Gastroesophageal sphincter (tissue), 4 donors: ENCODE measurements around the gene ECI1. TPM values are rescaled to one million over a fixed set of nuclear protein-coding genes. Genes with fewer than 3 reads are reported as not detected.

Source experiments
- ATAC-seq: fragments of 150-250 bp; one replicate; pipeline ENCODE4 v1.9.1; 2016; ENCODE audit warnings: mild to moderate bottlenecking, moderate library complexity
- H3K27ac ChIP-seq, 4 donors: fragments of 200-600 bp; sonication (generic) in 3 of 4; 1 replicate in 3 of 4; 2 replicates in 1 of 4; pipeline ENCODE4 v1.5.1; 2016 to 2019
- H3K27me3 ChIP-seq: fragments of 200-600 bp; sonication (generic); one replicate; pipeline ENCODE4 v1.5.1; 2019
- H3K36me3 ChIP-seq, 2 donors: fragments of 200-600 bp; sonication (generic); one replicate each; pipeline ENCODE4 v1.5.1; 2019; ENCODE audit warnings: control low read depth in 1 of 2
- H3K4me1 ChIP-seq, 3 donors: fragments of 200-600 bp; sonication (generic); 1 replicate in 2 of 3; 2 replicates in 1 of 3; pipeline ENCODE4 v1.5.1; 2016 to 2019; ENCODE audit warnings: control low read depth in 2 of 3
- H3K4me3 ChIP-seq, 2 donors: fragments of 200-600 bp; sonication (generic); one replicate each; pipeline ENCODE4 v1.5.1; 2019; ENCODE audit warnings: mild to moderate bottlenecking in 1 of 2, moderate library complexity in 1 of 2
- H3K9me3 ChIP-seq, 3 donors: fragments of 200-600 bp; sonication (generic); one replicate each; pipeline ENCODE4 v1.5.1; 2017 to 2019; ENCODE audit warnings: control low read depth in 2 of 3
- CTCF ChIP-seq, 4 experiments: fragments of 200-600 bp in 2 of 4; fragments of 450-650 bp in 2 of 4; sonication (generic) in 1 of 4; IDR thresholded peaks; one replicate each; pipeline ENCODE4 v1.5.1; 2017 to 2019; ENCODE audit warnings: antibody characterized with exemption in 4 of 4, mild to moderate bottlenecking in 2 of 4, moderate library complexity in 2 of 4
- EP300 ChIP-seq: sonication (generic); formaldehyde crosslinking; IDR thresholded peaks from one replicate; pipeline ENCODE4 v1.6.1; 2017; ENCODE audit warnings: antibody characterized with exemption, mild to moderate bottlenecking
- POLR2A ChIP-seq, 2 donors: fragments of 450-650 bp; IDR thresholded peaks; one replicate each; pipeline ENCODE4 v1.6.1; 2017; ENCODE audit warnings: antibody characterized with exemption in 2 of 2, mild to moderate bottlenecking in 2 of 2, moderate library complexity in 1 of 2
- POLR2AphosphoS5 ChIP-seq: sonication (generic); formaldehyde crosslinking; IDR thresholded peaks from one replicate; pipeline ENCODE4 v1.6.1; 2017; ENCODE audit warnings: antibody characterized with exemption
- WGBS, 2 donors: methylation state at CpG; one replicate each; pipeline ENCODE4 v1.1.5; 2018; ENCODE audit warnings: low coverage in 1 of 2; 5-methylcytosine and 5-hydroxymethylcytosine counted together
- total RNA-seq, 4 donors: library from RNA; depleted of rRNA; stranded (reverse); fragments of >200 nt; gene quantifications; one replicate each; pipeline ENCODE4 v1.1.0, GENCODE V29; 2016

The ECI1 gene
- total RNA-seq, 4 donors from 2014 or later = 41.9 to 85.1 (median 73.8) TPM

- no peak for ATAC-seq
- Histone ChIP-seq H3K9me3 (no peaks in the 10 kb centered on the region), H3K4me1 (peaks cover 6 to 48% (median 24%) of the 10 kb centered on the region in 3 donors), H3K27me3 (no peaks in the 10 kb centered on the region), H3K27ac (no peak overlapping the region), H3K4me3 (no peak overlapping the region), H3K36me3 (peaks cover 0 to 45% of the 10 kb centered on the region in 2 donors)
- WGBS, 2 donors = no CpG with 5 or more reads among the region's 17 CpGs
- no peak for TF ChIP-seq EP300
- no peak for TF ChIP-seq POLR2AphosphoS5
- TF ChIP-seq POLR2A (IDR thresholded peaks at IDR 0.05) = no peak
- TF ChIP-seq CTCF (IDR thresholded peaks at IDR 0.05) = no peak
These were observed 41.4 kb downstream of the ECI1 start for GRCh38 chr16:2210009-2210332.

GRCh38 chr16:2209258-2210008, 42.0 kb downstream of the ECI1 start:
- ATAC-seq = no peak

GRCh38 chr16:2208772-2209171, 42.6 kb downstream of the ECI1 start:
- Histone ChIP-seq H3K27me3 (no peaks in the 10 kb centered on the region), H3K36me3 (peaks cover 0 to 45% of the 10 kb centered on the region in 2 donors), H3K27ac (no peak overlapping the region), H3K4me3 (no peak overlapping the region), H3K9me3 (no peaks in the 10 kb centered on the region), H3K4me1 (peaks cover 5 to 48% (median 25%) of the 10 kb centered on the region in 3 donors)
- WGBS, 2 donors = no CpG with 5 or more reads among the region's 9 CpGs
- TF ChIP-seq CTCF (IDR thresholded peaks at IDR 0.05) = no peak
- TF ChIP-seq POLR2AphosphoS5 = no peak
- TF ChIP-seq POLR2A (IDR thresholded peaks at IDR 0.05) = no peak
- no peak for TF ChIP-seq EP300
- no peak for ATAC-seq

More at GRCh38 chr16:2209258-2210008, 42.0 kb downstream of the ECI1 start:
- Histone ChIP-seq H3K4me3 (no peak overlapping the region), H3K27ac (no peak overlapping the region), H3K36me3 (peaks cover 0 to 45% of the 10 kb centered on the region in 2 donors), H3K27me3 (no peaks in the 10 kb centered on the region), H3K4me1 (peaks cover 6 to 53% (median 28%) of the 10 kb centered on the region in 3 donors), H3K9me3 (no peaks in the 10 kb centered on the region)
- TF ChIP-seq POLR2AphosphoS5 (no peak), EP300 (no peak), CTCF (IDR thresholded peaks at IDR 0.05) (no peak), POLR2A (IDR thresholded peaks at IDR 0.05) (no peak)
- no CpG with 5 or more reads among the region's 29 CpGs for WGBS, 2 donors

GRCh38 chr16:2208308-2208707, 43.1 kb downstream of the ECI1 start:
- no peaks in the 10 kb centered on the region for H3K27me3 ChIP-seq
- no peak for TF ChIP-seq EP300
- no peak for TF ChIP-seq CTCF (IDR thresholded peaks at IDR 0.05)
- TF ChIP-seq POLR2AphosphoS5 = no peak
- no peak for TF ChIP-seq POLR2A (IDR thresholded peaks at IDR 0.05)
- ATAC-seq = no peak
- H3K36me3 ChIP-seq = peaks cover 0 to 45% of the 10 kb centered on the region in 2 donors
- no peak overlapping the region for H3K4me3 ChIP-seq
- WGBS, 2 donors = 80% methylated on average over 1 of the region's 23 CpGs; no CpG with 5 or more reads in 1 of the 2 donors
- H3K27ac ChIP-seq = no peak overlapping the region
- H3K9me3 ChIP-seq = no peaks in the 10 kb centered on the region
- peaks cover 2 to 43% (median 22%) of the 10 kb centered on the region in 3 donors for H3K4me1 ChIP-seq

GRCh38 chr16:2207872-2208271, 43.5 kb downstream of the ECI1 start:
- 60% methylated on average over 2 of the region's 9 CpGs; no CpG with 5 or more reads in 1 of the 2 donors for WGBS, 2 donors
- H3K4me3 ChIP-seq = no peak overlapping the region
- no peak overlapping the region for H3K27ac ChIP-seq
- peaks cover 0 to 45% of the 10 kb centered on the region in 2 donors for H3K36me3 ChIP-seq
- no peak for ATAC-seq
- no peaks in the 10 kb centered on the region for H3K9me3 ChIP-seq
- H3K27me3 ChIP-seq = no peaks in the 10 kb centered on the region
- TF ChIP-seq POLR2AphosphoS5 (no peak), EP300 (no peak), POLR2A (IDR thresholded peaks at IDR 0.05) (no peak), CTCF (IDR thresholded peaks at IDR 0.05) (no peak)
- peaks cover 0 to 39% (median 17%) of the 10 kb centered on the region in 3 donors for H3K4me1 ChIP-seq
